Mammary epithelial cell (primary cell): ENCODE measurements around the gene RBM28.

ENCODE experiments used
- CTCF ChIP-seq, 2 donors: IDR thresholded peaks in 1 of 2; conservative IDR thresholded peaks in 1 of 2; 2 replicates each; pipeline ENCODE4 v1.5.1; 2011 to 2012; ENCODE audit warnings: inconsistent platforms in 2 of 2, low read length in 2 of 2, mild to moderate bottlenecking in 2 of 2, control low read depth in 1 of 2, low read depth in 1 of 2; ENCODE audit not compliant: insufficient read depth in 1 of 2; ENCODE audit errors: extremely low read depth in 1 of 2
- EZH2 ChIP-seq: IDR thresholded peaks from 2 replicates; pipeline ENCODE4 v1.6.1; 2012; ENCODE audit warnings: low read length, inconsistent platforms, borderline replicate concordance

- no peak for TF ChIP-seq CTCF (conservative IDR thresholded peaks at IDR 0.05 in 1 of 2, IDR thresholded peaks at IDR 0.05 in 1 of 2; ENCODE audit: extremely low read depth in 1 of 2, insufficient read depth in 1 of 2, low read depth in 1 of 2, low read length in 2 of 2)
- no peak for TF ChIP-seq EZH2
Measured at GRCh38 chr7:128263420-128263819, 80.3 kb downstream of the RBM28 start.
